SK-N-SH treated with all-trans-retinoic acid at 6 μM for 48 hours (cell line): Measurements from ENCODE around the gene LAMA3.

Experiments used
- ATAC-seq: fragments of 200-7000 bp; cut with Tn5 transposase; 3 replicates; pipeline ENCODE4 v1.9.1; 2020; ENCODE audit warnings: mild to moderate bottlenecking, moderate library complexity
- ARNTL ChIP-seq: fragments of 450-650 bp; formaldehyde crosslinking; IDR thresholded peaks from 2 replicates; pipeline ENCODE4 v1.5.0; 2020; ENCODE audit warnings: low read depth, mild to moderate bottlenecking, moderate library complexity, borderline replicate concordance
- BACH2 ChIP-seq: fragments of 250-450 bp; sonication (Bioruptor Pico); IDR thresholded peaks from 2 replicates; pipeline ENCODE4 v1.9.0; 2021; ENCODE audit warnings: mild to moderate bottlenecking, borderline replicate concordance
- CSDC2 ChIP-seq: fragments of 250-450 bp; sonication (Bioruptor Pico); IDR thresholded peaks from 2 replicates; pipeline ENCODE4 v1.5.0; 2020; ENCODE audit warnings: mild to moderate bottlenecking, moderate library complexity
- CSRNP3 ChIP-seq: fragments of 250-450 bp; sonication (Bioruptor Pico); IDR thresholded peaks from 2 replicates; pipeline ENCODE4 v1.5.1; 2021; ENCODE audit warnings: mild to moderate bottlenecking, moderate library complexity
- ESRRG ChIP-seq: fragments of 250-450 bp; sonication (Bioruptor Pico); IDR thresholded peaks from 2 replicates; pipeline ENCODE4 v1.6.1; 2021; ENCODE audit warnings: mild to moderate bottlenecking
- GLIS3 ChIP-seq: fragments of 250-450 bp; sonication (Bioruptor Pico); IDR thresholded peaks from 2 replicates; pipeline ENCODE4 v1.5.0; 2020; ENCODE audit warnings: mild to moderate bottlenecking, moderate library complexity
- ISL1 ChIP-seq: fragments of 250-450 bp; sonication (Bioruptor Pico); IDR thresholded peaks from 2 replicates; pipeline ENCODE4 v2.1.2; 2022; ENCODE audit warnings: mild to moderate bottlenecking, moderate library complexity
- OSR1 ChIP-seq: fragments of 250-450 bp; sonication (Bioruptor Pico); IDR thresholded peaks from 2 replicates; pipeline ENCODE4 v1.8.0; 2022; ENCODE audit warnings: moderate library complexity, mild to moderate bottlenecking, inconsistent platforms
- PATZ1 ChIP-seq: fragments of 250-450 bp; sonication (Bioruptor Pico); IDR thresholded peaks from 2 replicates; pipeline ENCODE4 v1.8.0; 2020; ENCODE audit warnings: mild to moderate bottlenecking, moderate library complexity, borderline replicate concordance
- POU6F1 ChIP-seq: fragments of 250-450 bp; sonication (Bioruptor Pico); IDR thresholded peaks from 2 replicates; pipeline ENCODE4 v1.8.0; 2021; ENCODE audit warnings: low read depth, mild to moderate bottlenecking, moderate library complexity, borderline replicate concordance
- PPARA ChIP-seq: fragments of 250-450 bp; sonication (Bioruptor Pico); IDR thresholded peaks from 2 replicates; pipeline ENCODE4 v1.5.0; 2020; ENCODE audit warnings: mild to moderate bottlenecking, borderline replicate concordance
- RARB ChIP-seq: fragments of 250-450 bp; sonication (Bioruptor Pico); IDR thresholded peaks from 2 replicates; pipeline ENCODE4 v1.8.0; 2021; ENCODE audit warnings: mild to moderate bottlenecking, moderate library complexity
- SNAI2 ChIP-seq: fragments of 250-450 bp; sonication (Bioruptor Pico); IDR thresholded peaks from 2 replicates; pipeline ENCODE4 v1.5.0; 2020; ENCODE audit warnings: mild to moderate bottlenecking, moderate library complexity
- TCF4 ChIP-seq: fragments of 250-450 bp; sonication (Bioruptor Pico); IDR thresholded peaks from 2 replicates; pipeline ENCODE4 v1.8.0; 2021; ENCODE audit warnings: mild to moderate bottlenecking, moderate library complexity, borderline replicate concordance
- TOX ChIP-seq: fragments of 250-450 bp; sonication (Bioruptor Pico); IDR thresholded peaks from 2 replicates; pipeline ENCODE4 v1.8.0; 2021; ENCODE audit warnings: mild to moderate bottlenecking, moderate library complexity, borderline replicate concordance
- TSHZ2 ChIP-seq: fragments of 250-450 bp; sonication (Bioruptor Pico); IDR thresholded peaks from 2 replicates; pipeline ENCODE4 v1.5.0; 2020; ENCODE audit warnings: mild to moderate bottlenecking, moderate library complexity
- ZC3H10 ChIP-seq: fragments of 250-450 bp; sonication (Bioruptor Pico); IDR thresholded peaks from 2 replicates; pipeline ENCODE4 v1.5.1; 2021; ENCODE audit warnings: mild to moderate bottlenecking, moderate library complexity
- ZFP3 ChIP-seq: fragments of 250-450 bp; sonication (Bioruptor Pico); IDR thresholded peaks from 2 replicates; pipeline ENCODE4 v1.5.0; 2020; ENCODE audit warnings: mild to moderate bottlenecking, moderate library complexity
- ZNF565 ChIP-seq: fragments of 450-650 bp; formaldehyde crosslinking; conservative IDR thresholded peaks from 2 replicates; pipeline ENCODE4 v1.5.0; 2020; ENCODE audit warnings: low read depth, mild to moderate bottlenecking, moderate library complexity
- ZNF8 ChIP-seq: fragments of 450-650 bp; formaldehyde crosslinking; IDR thresholded peaks from 2 replicates; pipeline ENCODE4 v1.5.0; 2020; ENCODE audit warnings: mild to moderate bottlenecking, moderate library complexity

The LAMA3 gene

GRCh38 chr18:23876921-23877320 lies 187.7 kb downstream of the LAMA3 start:
- no peak for TF ChIP-seq RARB (CRISPR knock-in tag)
- no peak for TF ChIP-seq ISL1 (CRISPR knock-in tag)
- no peak for TF ChIP-seq SNAI2 (CRISPR knock-in tag)
- no peak for TF ChIP-seq ZC3H10
- no peak for TF ChIP-seq CSRNP3 (CRISPR knock-in tag)
- ATAC-seq, result no peak

- TF ChIP-seq TSHZ2 (CRISPR knock-in tag) (no peak), GLIS3 (CRISPR knock-in tag) (no peak), ESRRG (CRISPR knock-in tag) (no peak), PPARA (no peak), TOX (CRISPR knock-in tag) (no peak), POU6F1 (CRISPR knock-in tag) (no peak), ZNF8 (CRISPR knock-in tag) (no peak), CSRNP3 (CRISPR knock-in tag) (no peak), ZFP3 (CRISPR knock-in tag) (no peak), ZC3H10 (no peak), ISL1 (CRISPR knock-in tag) (no peak), RARB (CRISPR knock-in tag) (no peak), TCF4 (CRISPR knock-in tag) (no peak), CSDC2 (CRISPR knock-in tag) (no peak), SNAI2 (CRISPR knock-in tag) (no peak), BACH2 (no peak)
- ATAC-seq, result no peak
Observed at GRCh38 chr18:23877371-23877770, 188.1 kb downstream of the LAMA3 start.

GRCh38 chr18:23878336-23878900 lies 189.2 kb downstream of the LAMA3 start:
- TF ChIP-seq PATZ1, result no peak
- TF ChIP-seq GLIS3 (CRISPR knock-in tag), result no peak
- no peak for TF ChIP-seq OSR1 (CRISPR knock-in tag)
- TF ChIP-seq SNAI2 (CRISPR knock-in tag), result no peak
- no peak for ATAC-seq

- no peak for ATAC-seq
- TF ChIP-seq POU6F1 (CRISPR knock-in tag) (no peak), ZNF565 (CRISPR knock-in tag) (no peak), SNAI2 (CRISPR knock-in tag) (no peak), PATZ1 (no peak), PPARA (no peak), GLIS3 (CRISPR knock-in tag) (no peak), ARNTL (CRISPR knock-in tag) (no peak), RARB (CRISPR knock-in tag) (no peak), ZFP3 (CRISPR knock-in tag) (no peak), ZC3H10 (no peak), CSRNP3 (CRISPR knock-in tag) (no peak), TOX (CRISPR knock-in tag) (no peak), BACH2 (no peak), TCF4 (CRISPR knock-in tag) (no peak)
Observed at GRCh38 chr18:23879126-23879525, 189.9 kb downstream of the LAMA3 start.
